Measurements from ENCODE around the gene DYNLL1. TPM values are rescaled to one million over a fixed set of nuclear protein-coding genes. Genes with fewer than 3 reads are reported as not detected.

DYNLL1 gene
- total and polyA plus RNA-seq, 9 donors, result 92.9 to 522 (median 256) TPM

DNA sequence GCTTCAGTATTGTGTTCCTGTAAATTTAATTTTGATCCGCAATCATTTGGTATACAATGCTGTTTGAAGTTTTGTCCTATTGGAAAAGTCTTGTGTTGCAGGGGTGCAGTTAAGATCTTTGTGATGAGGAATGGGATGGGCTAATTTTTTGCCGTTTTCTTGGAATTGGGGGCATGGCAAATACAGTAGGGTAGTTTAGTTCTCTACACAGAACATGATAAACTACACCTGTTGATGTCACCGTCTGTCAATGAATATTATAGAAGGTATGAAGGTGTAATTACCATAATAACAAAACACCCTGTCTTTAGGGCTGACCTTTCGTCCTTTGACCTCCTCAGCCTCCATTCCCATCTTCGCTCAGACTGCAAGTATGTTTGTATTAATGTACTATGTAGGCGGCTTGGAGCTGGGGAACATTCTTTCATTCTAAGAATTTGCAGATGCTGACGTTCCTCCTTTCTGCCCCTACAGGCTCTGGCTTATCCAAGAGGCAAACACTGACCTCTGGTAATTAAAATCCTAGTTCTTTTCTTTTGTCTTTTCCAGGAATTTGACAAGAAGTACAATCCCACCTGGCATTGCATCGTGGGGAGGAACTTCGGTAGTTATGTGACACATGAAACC lies 1.7 kb downstream of the DYNLL1 start:
- peak overlapping the region; percentile 97 for H3K4me3 ChIP-seq
- no peaks in the 10 kb centered on the region for H3K27me3 ChIP-seq
- intact Hi-C loops (cut with DNase I), result no loop called here
- 3 to 10% (median 5%) methylated on average over 9 of the region's 9 CpGs for WGBS, 3 donors
- no peak for TF ChIP-seq EP300 (IDR thresholded peaks at IDR 0.05)
- TF ChIP-seq, protein P1, sequence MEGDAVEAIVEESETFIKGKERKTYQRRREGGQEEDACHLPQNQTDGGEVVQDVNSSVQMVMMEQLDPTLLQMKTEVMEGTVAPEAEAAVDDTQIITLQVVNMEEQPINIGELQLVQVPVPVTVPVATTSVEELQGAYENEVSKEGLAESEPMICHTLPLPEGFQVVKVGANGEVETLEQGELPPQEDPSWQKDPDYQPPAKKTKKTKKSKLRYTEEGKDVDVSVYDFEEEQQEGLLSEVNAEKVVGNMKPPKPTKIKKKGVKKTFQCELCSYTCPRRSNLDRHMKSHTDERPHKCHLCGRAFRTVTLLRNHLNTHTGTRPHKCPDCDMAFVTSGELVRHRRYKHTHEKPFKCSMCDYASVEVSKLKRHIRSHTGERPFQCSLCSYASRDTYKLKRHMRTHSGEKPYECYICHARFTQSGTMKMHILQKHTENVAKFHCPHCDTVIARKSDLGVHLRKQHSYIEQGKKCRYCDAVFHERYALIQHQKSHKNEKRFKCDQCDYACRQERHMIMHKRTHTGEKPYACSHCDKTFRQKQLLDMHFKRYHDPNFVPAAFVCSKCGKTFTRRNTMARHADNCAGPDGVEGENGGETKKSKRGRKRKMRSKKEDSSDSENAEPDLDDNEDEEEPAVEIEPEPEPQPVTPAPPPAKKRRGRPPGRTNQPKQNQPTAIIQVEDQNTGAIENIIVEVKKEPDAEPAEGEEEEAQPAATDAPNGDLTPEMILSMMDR (IDR thresholded peaks at IDR 0.05), result no peak
- no peak for TF ChIP-seq POLR2A (IDR thresholded peaks at IDR 0.05)
- DNase-seq, result no peak
- no peaks in the 10 kb centered on the region for H3K9me3 ChIP-seq
- H3K27ac ChIP-seq, result no peak overlapping the region
- H3K36me3 ChIP-seq, result no peaks in the 10 kb centered on the region
- H3K4me1 ChIP-seq (ENCODE audit: insufficient read depth), result peaks cover 5% of the 10 kb centered on the region

DNA sequence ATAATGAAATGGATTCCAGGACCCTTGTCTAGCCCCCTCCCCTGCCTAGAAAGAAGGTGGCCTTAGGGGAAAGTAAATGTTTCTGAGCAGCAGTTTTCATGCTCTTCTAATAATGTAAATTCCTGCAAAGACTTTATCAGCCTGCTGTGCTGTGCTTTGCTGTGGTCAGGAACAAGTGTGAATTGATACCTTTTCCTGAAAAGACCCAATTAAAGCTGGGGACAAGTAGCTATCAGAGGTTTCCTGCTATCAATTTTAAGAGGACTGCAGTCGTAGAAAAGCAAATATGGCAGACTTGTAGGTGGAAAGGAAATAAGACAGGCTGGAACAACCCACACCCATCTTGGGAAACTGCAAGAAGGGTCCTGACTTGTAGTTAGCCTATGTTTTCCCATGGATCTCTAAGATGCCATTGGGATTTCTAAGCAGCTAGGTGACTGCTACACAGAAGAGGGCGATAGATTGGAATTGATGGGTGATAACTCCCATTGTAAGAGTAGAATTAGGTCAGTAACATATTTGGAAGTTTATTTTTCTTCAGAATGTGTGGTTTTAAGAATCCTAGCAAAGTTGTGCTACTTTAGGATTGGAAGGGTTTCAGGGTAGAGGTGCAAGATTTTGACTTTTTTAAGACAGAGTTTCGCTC lies 3.1 kb downstream of the DYNLL1 start:
- Histone ChIP-seq H3K27me3 (no peaks in the 10 kb centered on the region), H3K36me3 (no peaks in the 10 kb centered on the region), H3K9me3 (no peaks in the 10 kb centered on the region), H3K4me3 (no peak overlapping the region), H3K27ac (no peak overlapping the region), H3K4me1 (ENCODE audit: insufficient read depth) (peaks cover 5% of the 10 kb centered on the region)
- TF ChIP-seq EP300 (IDR thresholded peaks at IDR 0.05) (no peak), POLR2A (IDR thresholded peaks at IDR 0.05) (no peak)
- TF ChIP-seq, protein P1 (IDR thresholded peaks at IDR 0.05), result no peak
- no peak for DNase-seq
- WGBS, 3 donors, result 74 to 86% (median 84%) methylated on average over 3 of the region's 3 CpGs
- intact Hi-C loops (cut with DNase I), result no loop called here

DNA sequence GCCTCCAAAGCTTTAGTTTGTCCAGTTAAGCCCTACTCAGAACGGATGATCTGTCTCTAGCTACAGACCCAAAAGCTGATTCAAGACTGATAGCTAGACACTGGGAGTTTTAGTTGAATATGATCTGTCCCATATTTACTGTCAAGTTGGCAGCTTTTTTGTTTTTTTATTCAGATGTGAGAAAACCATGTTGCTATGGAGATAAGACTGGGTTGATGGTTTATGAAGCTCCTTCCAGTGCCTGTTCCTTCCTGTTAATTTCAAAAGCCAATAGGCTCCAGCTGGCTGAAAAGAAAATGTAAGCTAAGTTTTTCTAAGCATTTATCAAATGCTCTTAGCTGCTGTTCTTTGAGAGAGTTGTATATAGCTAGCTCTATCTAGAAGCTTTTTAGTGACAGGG lies 4.7 kb downstream of the DYNLL1 start:
- 47 to 51% (median 50%) methylated on average over 1 of the region's 1 CpG for WGBS, 3 donors
- no peaks in the 10 kb centered on the region for H3K36me3 ChIP-seq
- H3K27me3 ChIP-seq, result no peaks in the 10 kb centered on the region
- no peak overlapping the region for H3K4me3 ChIP-seq
- intact Hi-C loops (cut with DNase I), result no loop called here
- H3K27ac ChIP-seq, result no peak overlapping the region
- H3K9me3 ChIP-seq, result no peaks in the 10 kb centered on the region
- peaks cover 2% of the 10 kb centered on the region for H3K4me1 ChIP-seq (ENCODE audit: insufficient read depth)
- DNase-seq, result no peak
- TF ChIP-seq EP300 (IDR thresholded peaks at IDR 0.05), result no peak
- TF ChIP-seq, protein P1 (IDR thresholded peaks at IDR 0.05), result no peak
- no peak for TF ChIP-seq POLR2A (IDR thresholded peaks at IDR 0.05)

DNA sequence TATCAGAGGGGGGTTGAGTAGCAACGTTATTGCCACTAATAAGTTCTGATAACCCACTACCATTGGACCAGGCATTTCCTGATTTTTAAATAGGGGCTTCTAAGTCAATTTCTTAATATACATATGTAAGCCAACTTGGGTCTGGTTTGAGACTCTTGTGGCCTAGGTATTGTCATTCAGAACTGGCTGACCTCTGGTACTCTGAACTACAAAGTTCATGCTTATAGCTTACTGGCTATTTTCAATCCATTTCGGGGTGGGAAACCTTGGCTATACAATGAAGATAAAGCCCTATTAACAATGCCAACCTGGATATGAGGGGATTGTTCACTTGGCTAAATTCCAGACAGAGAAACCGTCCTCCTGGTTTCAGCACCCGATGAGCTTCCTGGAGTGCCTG lies 8.7 kb downstream of the DYNLL1 start:
- TF ChIP-seq EP300 (IDR thresholded peaks at IDR 0.05) (no peak), POLR2A (IDR thresholded peaks at IDR 0.05) (no peak)
- TF ChIP-seq, protein P1 (IDR thresholded peaks at IDR 0.05), result no peak
- Histone ChIP-seq H3K27me3 (no peaks in the 10 kb centered on the region), H3K4me1 (ENCODE audit: insufficient read depth) (no peaks in the 10 kb centered on the region), H3K9me3 (no peaks in the 10 kb centered on the region), H3K4me3 (no peak overlapping the region), H3K36me3 (no peaks in the 10 kb centered on the region), H3K27ac (no peak overlapping the region)
- WGBS, 3 donors, result 70 to 79% (median 70%) methylated on average over 4 of the region's 4 CpGs
- intact Hi-C loops (cut with DNase I), result no loop called here
- DNase-seq, result no peak
